LHCN-M2 (cell line): ENCODE results near the gene ZFP36L1. TPM values are rescaled to one million over a fixed set of nuclear protein-coding genes. Genes with fewer than 3 reads are reported as not detected.
A peak's percentile ranks its signal among the peaks of the same experiment; 100 is the strongest.

Experiments
- DNase-seq: peaks from one replicate; pipeline ENCODE4 v3.0.0-alpha.2; 2012; ENCODE audit warnings: low read depth
- total RNA-seq: library from RNA; depleted of rRNA; stranded (reverse); fragments of >200 nt; gene quantifications from 2 replicates; pipeline ENCODE4 v1.2.3, GENCODE V29; 2014

The ZFP36L1 gene
- total RNA-seq, 1 experiment from 2014 or later: 342 TPM

DNA sequence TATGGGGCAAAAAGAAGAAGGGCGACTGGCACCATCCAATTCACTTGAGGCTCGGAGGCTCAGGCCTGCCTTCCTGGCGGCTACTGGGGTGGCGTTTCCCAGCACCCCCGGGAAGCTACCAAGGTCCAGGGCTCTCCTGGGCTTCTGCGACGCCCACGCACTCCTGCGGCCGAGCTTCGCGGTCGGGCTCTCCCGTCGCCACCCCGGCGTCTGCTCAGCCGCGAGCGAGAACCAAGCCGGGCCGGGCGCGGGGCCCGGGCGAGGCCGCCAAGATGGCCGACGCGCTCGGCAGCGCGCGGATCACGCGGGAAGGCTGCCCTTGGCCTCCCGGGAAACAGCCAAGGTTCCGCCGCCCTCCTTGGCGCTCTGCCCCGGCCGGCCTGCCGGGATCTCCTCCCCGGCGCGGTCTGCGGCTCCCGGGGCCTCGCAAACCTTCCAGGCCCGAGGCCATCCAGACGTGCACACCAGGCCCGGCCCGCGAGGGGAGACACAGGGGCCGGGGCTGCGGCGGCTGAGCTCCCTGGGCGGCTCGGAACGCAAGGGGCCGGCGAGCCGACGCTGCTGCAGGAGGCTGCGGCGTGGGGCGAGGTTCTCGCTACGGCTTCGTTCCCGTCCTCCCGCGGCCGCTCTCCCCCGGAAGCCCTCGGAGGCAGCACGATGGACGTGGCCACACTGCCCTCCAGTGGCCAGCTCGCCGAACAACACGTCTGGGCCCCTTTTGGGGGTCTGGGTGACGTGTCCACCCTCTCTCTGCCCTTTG, 23.5 kb upstream of the ZFP36L1 start:
- peak; percentile 86 for DNase-seq

DNA sequence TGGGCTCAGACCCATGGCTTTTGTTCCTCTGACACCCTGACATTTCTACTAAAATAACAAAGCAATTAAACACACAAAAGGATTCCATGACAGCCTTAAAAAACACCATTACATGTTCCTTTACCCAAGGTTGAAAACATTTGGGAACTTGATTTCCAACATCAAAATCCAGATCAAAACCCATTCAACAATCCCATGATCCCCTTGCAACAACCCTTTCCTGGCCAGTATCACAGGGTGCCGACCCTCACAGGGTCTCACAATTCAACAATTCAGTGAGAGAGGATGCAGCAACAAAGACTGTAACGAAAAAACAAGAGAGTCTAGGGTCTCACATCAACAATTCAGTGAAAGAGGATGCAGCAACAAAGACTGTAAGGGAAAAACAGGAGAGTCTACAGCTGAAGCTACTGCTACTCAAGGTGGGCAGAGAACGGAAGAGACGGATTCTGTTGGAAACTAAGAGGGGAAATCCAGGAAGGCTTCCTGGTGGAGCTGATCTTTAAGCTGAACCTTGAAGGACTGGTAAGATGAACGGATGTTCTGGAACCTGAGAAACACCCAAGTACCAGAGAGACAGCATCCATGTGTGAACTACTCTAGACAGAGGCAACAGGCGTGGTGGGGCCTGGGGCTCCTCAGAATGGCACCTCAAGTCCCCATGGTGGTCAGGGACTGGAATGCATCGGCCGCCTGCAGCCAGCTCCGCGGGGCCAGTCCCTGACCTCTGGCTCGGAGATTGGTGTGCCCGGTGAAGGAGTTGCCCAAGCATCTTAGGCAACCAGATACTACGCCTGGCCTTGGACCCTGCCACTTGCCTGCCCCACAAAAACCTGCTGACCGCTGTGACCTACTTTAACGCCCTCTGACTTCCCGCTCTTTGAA, 22.7 kb upstream of the ZFP36L1 start:
- no peak for DNase-seq

DNA sequence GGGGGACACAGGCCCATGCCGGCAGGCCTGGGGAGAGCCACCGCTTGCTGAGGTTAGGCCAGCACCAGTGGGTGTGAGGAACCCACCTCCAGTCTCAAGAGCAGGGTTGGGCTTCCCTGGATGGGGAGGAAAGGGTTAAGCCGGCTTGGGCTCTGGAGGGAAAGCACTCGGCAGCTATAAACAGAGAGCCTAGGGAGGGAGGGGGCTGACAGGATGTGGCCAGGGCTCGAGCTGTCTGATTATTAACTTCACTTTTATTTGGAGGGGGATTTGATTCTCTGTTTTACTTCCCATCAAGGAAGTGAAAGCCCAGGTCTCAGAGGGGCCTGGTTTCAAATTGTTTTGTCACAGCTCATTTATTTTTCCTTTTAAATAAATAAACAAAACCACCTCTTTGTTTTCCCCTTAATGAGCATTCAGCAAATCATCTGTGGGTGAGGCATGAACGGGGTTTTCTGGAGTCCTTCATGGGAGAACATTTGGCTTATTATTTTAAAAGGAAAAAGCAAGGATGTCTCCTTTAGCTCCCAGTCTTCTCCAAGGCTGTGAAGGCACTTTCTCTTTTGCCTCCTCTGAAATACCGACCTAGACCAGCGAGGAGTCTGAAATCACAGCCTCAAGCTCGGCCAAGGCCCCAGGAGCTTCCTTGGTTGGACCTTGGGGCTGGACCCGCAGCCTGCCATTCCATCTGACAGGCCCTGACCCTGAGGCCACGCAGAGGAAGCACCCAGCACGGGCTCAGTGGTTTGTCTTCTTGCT, 21.9 kb upstream of the ZFP36L1 start:
- peak; percentile 78 for DNase-seq

DNA sequence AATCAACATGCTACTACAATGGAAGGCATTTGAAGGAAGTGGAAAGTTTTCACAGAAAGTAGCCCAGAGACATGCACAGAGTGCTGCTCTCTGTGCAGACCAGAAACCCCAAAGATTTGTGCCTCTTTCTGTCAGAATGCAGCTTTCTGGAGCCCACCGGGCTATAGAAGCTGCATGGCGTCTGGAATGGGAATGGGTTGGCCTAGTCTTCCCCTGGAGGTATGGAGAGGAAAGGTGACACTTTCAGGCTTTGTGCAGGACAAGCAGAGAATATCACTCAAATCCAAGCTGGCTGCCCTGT, 21.3 kb upstream of the ZFP36L1 start:
- no peak for DNase-seq

DNA sequence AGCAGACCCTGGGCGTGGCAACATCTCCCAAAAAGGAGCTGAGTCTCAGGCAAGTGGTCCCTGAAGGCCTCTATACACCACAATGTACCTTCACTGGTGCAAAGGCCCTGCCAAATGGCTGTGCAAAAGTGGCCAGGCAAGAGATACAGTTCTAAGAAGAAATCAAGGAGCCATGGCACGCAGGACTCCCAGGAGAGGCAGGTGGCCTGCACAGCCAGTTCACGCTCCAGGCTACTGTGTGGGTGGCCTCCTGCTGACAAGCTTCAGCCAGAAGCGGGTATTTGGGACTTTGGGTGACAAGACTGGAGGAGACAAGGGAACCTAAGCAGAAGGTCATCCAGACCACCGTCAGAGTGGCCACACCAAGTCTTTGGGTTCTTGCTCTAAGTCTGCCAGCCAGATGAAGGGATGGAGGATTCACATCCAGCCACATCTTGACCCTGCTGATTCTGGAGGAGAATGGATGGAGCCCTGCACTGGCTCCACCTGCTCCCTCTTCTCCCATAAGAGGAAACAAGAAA, 20.5 kb upstream of the ZFP36L1 start:
- no peak for DNase-seq

DNA sequence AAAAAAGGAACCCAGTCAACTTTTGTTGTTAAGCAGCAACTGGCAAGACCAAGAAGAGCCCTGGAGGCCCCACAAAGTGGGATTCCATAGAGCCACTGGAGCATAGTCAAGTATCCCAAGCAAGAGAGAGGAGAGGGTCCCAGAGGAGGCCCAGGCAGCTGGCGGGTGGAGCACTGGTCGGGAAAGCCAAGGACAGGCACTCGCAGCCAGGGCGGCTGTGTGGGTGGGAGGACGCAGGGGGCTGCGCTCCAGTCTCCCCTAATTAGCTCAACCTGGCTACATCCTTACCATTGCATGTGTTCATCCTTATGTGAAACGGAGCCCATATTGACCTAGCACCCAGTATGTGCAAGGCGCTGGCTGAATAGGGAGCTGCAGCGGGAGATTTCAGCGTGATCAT, 18.3 kb upstream of the ZFP36L1 start:
- no peak for DNase-seq

DNA sequence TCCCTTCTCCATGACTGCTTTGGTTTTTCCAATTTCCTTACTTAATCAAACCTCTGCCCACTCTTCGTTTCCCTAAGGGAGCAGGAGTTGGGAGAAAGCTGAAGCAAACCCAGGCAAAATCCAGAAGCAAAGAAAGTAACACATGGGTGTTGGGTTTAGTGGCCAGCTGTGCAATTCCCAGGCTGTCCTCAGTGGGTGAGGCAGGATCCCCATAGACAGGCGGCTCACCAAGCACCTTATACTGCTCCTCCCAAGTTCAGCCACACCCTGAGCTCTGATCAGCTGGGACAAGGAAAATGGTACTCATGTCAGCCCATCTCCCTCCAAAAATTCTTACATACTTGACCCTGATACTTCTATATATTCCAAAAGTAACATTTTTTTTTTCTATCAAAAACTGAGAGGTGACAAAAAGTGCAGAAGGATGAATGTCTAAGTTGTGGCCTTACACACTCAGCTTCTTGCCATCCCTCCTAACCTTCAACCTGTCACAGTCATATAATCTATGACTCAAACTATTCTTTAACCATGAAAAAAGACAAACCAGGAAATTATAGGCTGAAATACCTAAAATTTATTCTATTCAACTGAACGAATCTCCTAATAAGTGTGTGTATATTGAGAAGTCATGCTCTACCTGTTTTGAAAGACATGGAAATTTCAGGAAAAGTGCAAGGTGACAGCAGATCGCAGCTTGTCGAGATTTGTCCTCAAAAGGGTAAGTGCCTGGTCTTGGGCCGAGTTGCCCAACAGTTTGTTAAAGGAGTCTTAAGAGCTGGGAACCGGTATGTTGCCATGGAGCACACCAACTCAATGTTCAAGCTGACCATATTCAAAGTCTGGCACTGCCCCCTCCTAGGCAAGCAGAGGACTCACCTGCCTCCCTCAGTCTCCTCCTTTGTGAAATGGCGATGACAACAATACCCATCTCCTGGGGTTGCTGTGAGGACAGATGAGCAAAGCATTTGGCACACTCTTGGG, 17.6 kb upstream of the ZFP36L1 start:
- DNase-seq: no peak

DNA sequence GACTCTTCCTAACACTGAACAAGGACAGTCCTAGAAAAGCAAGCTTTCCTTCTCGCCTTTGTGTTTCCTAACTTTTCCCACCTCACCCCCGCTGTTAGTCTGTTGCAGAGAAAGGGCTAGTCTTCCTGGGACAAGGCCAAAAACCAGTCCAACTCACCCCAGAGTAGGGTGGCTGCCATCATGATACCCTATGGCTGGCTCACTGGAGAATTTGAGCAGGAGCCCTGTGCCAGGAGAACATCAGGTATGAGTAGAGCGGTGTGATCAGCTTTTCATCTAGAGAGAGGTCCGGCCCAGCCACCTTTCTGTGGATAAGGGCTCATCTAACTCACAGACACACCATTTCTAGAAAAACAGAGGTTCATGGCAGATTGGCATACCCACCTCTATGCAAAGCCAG, 16.7 kb upstream of the ZFP36L1 start:
- DNase-seq: no peak

DNA sequence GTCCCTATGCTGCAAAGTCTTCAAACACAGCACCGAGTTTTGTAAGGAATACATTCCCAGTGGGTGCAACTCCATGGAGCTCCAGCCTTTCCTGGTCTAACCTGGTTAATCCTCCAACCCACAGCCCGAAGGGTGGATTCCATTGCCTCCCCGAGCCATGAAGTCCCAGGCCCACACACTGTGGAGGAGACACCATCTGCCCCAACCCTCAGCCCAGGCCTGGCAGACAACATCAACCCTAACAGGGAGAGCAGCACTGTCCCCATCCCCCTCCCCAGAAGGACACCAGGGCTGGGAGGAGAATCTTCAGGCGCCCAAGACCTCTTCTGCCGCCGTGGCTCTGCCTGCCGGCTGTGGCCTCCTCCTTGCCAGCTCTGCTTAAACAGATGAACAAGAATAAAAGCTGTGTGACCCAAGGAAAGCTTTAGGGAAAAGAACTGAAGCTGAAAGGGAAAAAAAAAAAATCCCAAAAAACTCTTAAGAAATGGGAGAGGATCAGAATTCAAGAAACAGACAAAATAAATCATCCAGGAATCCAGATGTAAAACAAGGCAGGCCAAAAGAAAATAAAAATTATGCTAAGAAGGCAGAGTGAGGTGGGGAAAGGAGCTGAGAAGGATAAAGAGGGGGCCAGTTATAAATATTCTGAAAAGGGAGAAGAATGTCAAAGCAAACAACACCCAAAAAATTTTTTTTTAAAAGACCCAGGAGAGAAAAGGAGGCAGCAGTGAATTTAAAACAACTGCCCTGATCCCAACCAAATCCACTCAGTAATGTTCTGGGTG, 16.0 kb upstream of the ZFP36L1 start:
- DNase-seq: no peak

DNA sequence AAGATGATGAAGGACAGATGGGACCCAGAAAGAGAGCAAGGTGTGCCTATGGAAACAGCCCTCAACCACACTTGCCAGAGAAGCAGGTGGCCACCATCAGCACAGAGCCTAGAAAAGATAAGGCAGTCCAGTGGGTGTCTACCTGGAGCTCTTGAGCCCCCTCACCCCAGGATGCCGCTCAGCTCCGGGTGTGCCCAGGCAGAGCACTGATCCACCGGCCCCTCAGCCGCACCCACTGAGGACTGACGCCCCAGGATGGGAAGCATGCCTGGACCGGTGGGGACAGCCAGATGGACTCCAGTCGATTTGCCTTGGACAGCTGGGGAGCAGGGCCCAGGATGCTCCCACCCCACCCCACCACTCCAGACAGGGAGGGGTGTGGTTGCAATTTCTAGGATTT, 15.1 kb upstream of the ZFP36L1 start:
- DNase-seq: no peak

DNA sequence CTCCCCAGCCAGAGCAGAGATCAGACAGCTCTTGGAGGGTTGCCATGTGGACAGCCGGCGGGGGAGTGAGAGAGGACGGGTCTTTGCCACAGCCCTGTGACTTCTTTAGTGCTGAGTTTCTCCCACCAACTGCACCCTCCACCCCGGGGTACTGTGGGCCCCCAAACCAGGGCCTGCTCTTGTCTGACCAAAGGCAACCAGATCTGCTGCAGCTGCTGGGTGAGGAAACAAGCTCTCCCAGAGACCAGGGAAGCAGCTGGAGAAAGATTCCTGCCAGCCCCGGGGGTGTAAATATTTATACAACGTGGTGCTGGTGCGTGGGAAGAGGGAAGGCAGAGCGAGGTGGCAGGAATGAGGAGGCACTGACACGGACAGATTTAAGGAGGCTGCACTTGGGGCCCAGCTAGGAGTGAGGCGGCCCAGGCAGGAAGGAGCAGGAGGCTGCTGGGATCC, 14.3 kb upstream of the ZFP36L1 start:
- peak; percentile 98 for DNase-seq

DNA sequence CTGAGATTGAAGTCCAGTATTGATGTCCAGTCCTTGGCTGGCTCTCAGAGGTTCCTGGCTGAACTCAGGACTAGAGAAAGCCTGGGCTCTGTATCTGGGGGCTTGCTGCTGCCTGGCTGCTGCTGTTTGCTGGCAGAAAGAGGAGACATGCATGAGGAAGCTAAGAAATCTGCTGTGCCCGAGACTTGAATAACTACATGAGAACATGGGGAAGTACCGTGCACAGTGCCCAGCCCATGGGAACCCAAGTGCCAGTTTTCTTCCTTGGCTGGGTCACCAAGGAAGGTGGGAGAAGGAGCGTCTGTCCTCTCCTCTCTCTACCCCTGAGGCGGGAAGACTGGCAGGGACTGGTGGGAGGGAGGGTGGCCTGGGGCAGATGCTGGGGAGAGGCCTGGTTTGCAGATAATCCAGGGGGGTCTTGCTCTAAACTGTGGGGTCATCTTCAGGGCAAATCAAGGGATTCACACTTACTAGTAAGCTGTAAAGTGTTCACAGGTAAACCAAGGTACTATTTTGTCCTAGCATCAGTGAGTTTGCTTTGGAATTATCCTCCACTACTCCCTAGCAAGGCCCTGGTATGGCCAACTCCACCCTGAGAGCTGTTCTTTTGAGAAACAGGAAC, 13.8 kb upstream of the ZFP36L1 start:
- no peak for DNase-seq

DNA sequence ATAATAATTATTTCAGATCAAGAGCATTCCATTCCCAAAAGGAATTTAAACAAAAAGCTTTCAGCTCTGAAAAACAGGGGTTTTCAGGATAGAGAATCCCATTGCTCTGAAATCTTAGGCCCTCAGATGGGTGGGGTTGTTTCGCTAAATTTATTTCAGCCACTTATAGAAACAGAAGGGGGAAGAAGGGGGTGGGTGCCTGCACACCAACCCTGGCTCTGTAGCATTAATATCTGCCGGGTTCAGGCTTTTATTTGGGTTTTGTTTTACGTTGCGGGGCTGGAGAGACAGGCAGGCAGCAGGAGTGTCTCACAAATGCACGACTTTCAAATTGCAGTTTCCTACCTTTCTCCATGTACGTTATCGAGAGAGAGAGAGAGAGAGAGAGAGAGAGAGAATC, 12.5 kb upstream of the ZFP36L1 start:
- DNase-seq: no peak

DNA sequence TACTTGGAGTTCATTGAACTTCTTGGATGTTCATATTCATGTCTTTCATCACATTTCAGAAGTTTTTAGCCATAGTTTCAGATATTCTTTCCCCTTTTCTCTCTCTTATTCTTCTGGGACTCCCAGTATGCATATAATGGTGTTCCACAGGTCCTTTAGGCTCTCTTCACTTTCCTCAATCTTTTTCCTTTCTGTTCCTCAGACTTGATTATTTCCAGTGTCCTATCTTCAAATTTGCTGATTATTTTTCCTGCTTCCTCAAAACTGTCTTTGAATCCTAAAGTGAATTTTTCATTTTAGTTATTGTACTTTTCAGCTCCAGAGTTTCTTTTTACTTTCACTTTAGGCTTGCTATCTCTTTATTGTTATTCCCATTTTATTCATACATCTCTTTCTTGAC, 8.8 kb upstream of the ZFP36L1 start:
- no peak for DNase-seq

DNA sequence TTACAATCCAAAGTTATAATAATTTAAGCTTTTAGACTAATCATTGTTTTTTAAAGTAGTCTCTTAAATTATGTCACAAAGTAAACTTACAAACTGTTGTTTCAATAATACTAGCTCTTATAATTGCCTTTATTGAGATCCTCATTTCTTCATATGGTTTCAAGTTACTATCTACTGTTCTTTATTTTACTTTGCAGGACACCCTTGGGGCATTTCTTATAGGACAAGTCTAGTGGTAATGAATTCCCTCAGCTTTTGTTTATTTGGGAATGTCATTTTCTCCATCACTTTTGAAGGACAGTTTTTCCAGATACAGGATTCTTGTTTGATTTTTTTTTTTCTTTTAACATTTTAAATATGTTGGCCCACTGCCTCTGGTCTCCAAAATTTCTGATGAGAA, 8.1 kb upstream of the ZFP36L1 start:
- no peak for DNase-seq

DNA sequence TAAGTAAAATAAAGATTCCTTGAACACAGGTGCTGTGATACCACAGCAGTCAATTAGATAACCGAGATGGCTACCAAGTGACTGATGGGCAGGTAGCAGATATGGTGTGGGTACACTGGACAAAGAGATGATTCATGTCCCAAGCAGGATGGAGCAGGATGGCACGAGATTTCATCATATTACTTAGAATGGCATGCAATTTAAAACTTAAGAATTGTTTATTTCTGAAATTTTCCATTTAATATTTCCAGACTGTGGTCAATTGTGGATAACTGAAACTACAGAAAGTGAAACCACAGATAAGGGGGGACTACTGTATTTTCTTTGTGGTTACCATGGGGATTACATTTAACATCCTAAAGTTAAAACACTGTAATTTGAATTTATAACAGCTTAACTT, 7.5 kb upstream of the ZFP36L1 start:
- peak; percentile 86 for DNase-seq

DNA sequence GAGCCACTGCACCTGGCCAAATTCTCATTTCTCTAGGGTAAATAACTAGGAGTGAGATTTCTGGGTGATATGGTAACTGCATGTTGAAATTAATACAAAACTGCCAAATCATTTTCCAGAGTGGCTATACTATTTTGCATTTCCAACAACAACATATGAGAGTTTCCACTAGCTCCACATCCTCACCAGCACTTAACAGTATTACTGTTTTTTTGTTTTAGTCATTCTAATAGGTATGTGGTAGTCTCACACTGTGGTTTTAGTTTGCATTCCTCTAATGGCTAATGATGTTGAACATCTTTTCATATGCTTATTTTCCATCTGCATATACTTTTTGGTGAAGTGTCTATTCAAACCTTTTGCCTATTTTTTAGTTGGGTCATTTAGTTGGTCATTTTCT, 5.8 kb upstream of the ZFP36L1 start:
- DNase-seq: no peak

DNA sequence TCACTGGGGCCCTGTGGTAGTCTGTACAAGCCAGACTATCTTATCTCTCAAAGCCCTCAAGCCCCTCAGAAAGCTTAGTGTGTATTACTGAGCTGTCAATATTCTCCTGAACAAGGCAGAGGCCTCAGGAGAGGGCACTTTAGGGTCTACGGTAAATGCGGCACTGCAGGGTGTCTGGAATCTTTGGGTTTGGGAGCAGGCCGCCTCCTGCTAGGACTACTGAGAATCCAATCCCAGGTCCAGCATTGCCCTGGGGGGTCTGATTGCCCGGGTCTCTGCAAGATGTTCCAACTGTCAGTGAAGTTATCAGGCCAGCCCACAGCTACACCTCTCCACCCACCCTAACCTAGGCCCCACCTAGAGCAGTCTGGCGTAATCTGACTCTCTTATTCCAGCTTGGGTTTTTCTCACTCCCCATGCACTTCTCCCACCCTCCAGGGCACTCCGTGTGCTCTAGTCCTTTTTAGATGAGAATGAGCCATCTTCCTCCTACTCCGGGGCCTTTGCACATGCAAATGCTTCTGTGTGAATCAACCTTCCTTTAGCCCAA, 4.3 kb upstream of the ZFP36L1 start:
- no peak for DNase-seq

DNA sequence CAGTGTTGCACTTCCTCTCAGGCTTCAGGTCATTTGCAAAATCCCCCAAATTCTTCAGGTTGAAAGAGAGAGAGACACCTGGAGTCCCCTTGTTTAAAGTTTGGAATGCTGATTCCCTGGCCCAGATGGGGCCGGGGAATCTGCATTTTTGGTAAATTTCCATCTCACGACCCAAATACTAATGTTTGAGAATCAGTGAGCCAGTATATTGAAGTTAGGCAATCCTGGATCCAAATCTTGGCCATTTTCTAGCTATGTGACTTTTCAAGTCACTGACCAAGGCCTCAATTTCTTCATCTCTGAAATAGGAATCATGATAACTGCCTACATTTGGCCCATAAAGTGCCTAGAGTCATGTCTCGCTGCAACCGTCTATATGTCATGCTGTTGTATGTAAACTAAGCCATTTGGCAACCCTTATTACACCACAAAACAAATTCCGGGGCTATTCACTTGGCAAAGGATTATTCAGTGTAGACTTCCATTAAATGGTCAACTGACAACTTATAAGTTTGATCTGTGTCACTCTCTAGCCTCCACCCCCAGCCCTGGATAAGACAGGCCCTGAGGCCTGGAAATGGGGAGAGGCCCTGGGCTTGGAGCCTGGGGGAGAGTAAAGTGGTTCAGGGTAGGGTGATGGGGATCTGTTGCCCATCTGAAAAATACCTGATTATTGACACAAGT, 3.7 kb upstream of the ZFP36L1 start:
- DNase-seq: no peak
